Common myeloid progenitor, CD34-positive (primary cell): ENCODE results near the gene HTR3A.

Source experiments
- CTCF ChIA-PET: fragments of 350-600 bp; sonication (Branson Sonifier 250); formaldehyde crosslinking; loops from one replicate; lab custom pipeline; 2021; ENCODE audit warnings: antibody characterized with exemption; lab: Charles Lee
- POLR2A ChIA-PET: fragments of 350-600 bp; sonication (Branson Sonifier 250); formaldehyde crosslinking; loops from one replicate; lab custom pipeline; 2021; ENCODE audit warnings: antibody characterized with exemption; lab: Charles Lee
- DNase-seq, 3 donors: peaks; one replicate each; pipeline versions ENCODE4 v3.0.0 to v3.0.0-alpha.2; 2013
- H3K27ac ChIP-seq, 2 experiments: 1 replicate in 1 of 2; 2 replicates in 1 of 2; pipeline ENCODE4 v1.7.0; 2013; ENCODE audit warnings: inconsistent platforms in 2 of 2, low read length in 2 of 2, mild to moderate bottlenecking in 2 of 2, low read depth in 1 of 2, moderate library complexity in 1 of 2; ENCODE audit not compliant: severe bottlenecking in 2 of 2, insufficient read depth in 1 of 2, poor library complexity in 1 of 2
- H3K27me3 ChIP-seq, 5 experiments: replicated peaks in 2 of 5; 1 replicate in 3 of 5; 2 replicates in 2 of 5; pipeline versions ENCODE4 v1.6.1 to v1.7.0; 2013; ENCODE audit warnings: low read length in 4 of 5, mild to moderate bottlenecking in 2 of 5, moderate library complexity in 2 of 5, inconsistent platforms in 1 of 5; ENCODE audit not compliant: insufficient read depth in 5 of 5, control insufficient read depth in 4 of 5
- H3K36me3 ChIP-seq, 4 experiments: 1 replicate in 2 of 4; 2 replicates in 2 of 4; pipeline versions ENCODE4 v1.6.1 to v1.7.0; 2013; ENCODE audit warnings: low read length in 3 of 4, control low read depth in 1 of 4, mild to moderate bottlenecking in 1 of 4; ENCODE audit not compliant: control insufficient read depth in 4 of 4, insufficient read depth in 4 of 4
- H3K4me1 ChIP-seq, 4 experiments: 1 replicate in 3 of 4; 2 replicates in 1 of 4; pipeline versions ENCODE4 v1.6.1 to v1.7.1; 2013; ENCODE audit warnings: low read length in 3 of 4, mild to moderate bottlenecking in 3 of 4, control low read depth in 1 of 4, inconsistent platforms in 1 of 4, moderate library complexity in 1 of 4; ENCODE audit not compliant: control insufficient read depth in 4 of 4, insufficient read depth in 4 of 4; ENCODE audit errors: control extremely low read depth in 1 of 4
- H3K4me3 ChIP-seq, 7 experiments: 1 replicate in 4 of 7; 2 replicates in 3 of 7; pipeline versions ENCODE4 v1.5.1 to v1.7.0; 2013; ENCODE audit warnings: mild to moderate bottlenecking in 7 of 7, low read length in 6 of 7, moderate library complexity in 6 of 7, inconsistent platforms in 2 of 7, low read depth in 2 of 7, control low read depth in 1 of 7; ENCODE audit not compliant: insufficient read depth in 4 of 7, control insufficient read depth in 1 of 7; ENCODE audit errors: extremely low read depth in 1 of 7
- H3K9me3 ChIP-seq, 5 experiments: 1 replicate in 4 of 5; 2 replicates in 1 of 5; pipeline versions ENCODE4 v1.6.1 to v1.7.1; 2013; ENCODE audit warnings: low read length in 4 of 5, mild to moderate bottlenecking in 2 of 5, inconsistent platforms in 1 of 5, low read depth in 1 of 5, moderate library complexity in 1 of 5; ENCODE audit not compliant: control insufficient read depth in 4 of 5, insufficient read depth in 2 of 5; ENCODE audit errors: control extremely low read depth in 1 of 5
- WGBS: methylation state at CpG from one replicate; pipeline ENCODE4 v1.1.5; 2013; ENCODE audit not compliant: insufficient coverage; 5-methylcytosine and 5-hydroxymethylcytosine counted together

HTR3A gene

DNA sequence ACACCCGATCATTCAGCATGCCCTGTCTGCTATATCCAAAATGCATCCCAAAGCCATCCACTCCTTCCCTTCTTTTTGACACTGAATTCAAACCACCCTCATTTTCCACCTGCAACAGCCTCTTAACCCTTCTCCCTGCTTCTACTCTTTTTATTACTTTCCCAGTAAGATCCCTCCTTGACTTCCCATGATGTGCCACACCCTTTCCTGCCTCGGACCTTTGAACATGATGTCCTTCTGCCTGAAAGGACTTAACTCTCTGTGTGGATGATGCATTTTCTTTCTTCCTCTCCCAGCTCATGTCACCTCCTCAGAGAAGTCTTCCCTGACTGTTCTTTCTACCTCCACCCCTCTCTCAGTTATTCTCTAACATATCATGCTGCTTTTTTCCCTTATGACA lies 36.5 kb downstream of the HTR3A start:
- no peaks in the 10 kb centered on the region for H3K4me1 ChIP-seq

GRCh38 chr11:114015117-114015516 lies 40.2 kb downstream of the HTR3A start:
- CTCF ChIA-PET, result interaction anchor here (0.8 to 2.0 kb wide), 4 partner anchors 8 to 245 kb away, joined by 3 to 6 read pairs (median 4); no protein-coding TSS in a partner anchor

More for the DNA sequence above, 36.5 kb downstream of the HTR3A start:
- ChIA-PET CTCF (interaction anchor here (1.2 kb wide), 1 partner anchor 9 kb away, joined by 4 read pairs; no protein-coding TSS in a partner anchor), POLR2A (no interaction called here)
- Histone ChIP-seq H3K27ac (no peak overlapping the region), H3K27me3 (peaks cover 0 to 5% (median 2%) of the 10 kb centered on the region in 5 experiments), H3K36me3 (no peaks in the 10 kb centered on the region), H3K4me3 (no peak overlapping the region), H3K9me3 (no peaks in the 10 kb centered on the region)
- 59% methylated on average over 2 of the region's 2 CpGs for WGBS
- DNase-seq, result no peak

GRCh38 chr11:114016986-114017385 lies 42.1 kb downstream of the HTR3A start:
- H3K36me3 ChIP-seq, result no peaks in the 10 kb centered on the region
- DNase-seq, result no peak
- 100% methylated on average over 2 of the region's 2 CpGs for WGBS
- H3K4me3 ChIP-seq, result no peak overlapping the region
- ChIA-PET CTCF (interaction anchor here (0.5 to 2.0 kb wide), 3 partner anchors 11 to 244 kb away, joined by 3 to 6 read pairs (median 4); no protein-coding TSS in a partner anchor), POLR2A (no interaction called here)
- H3K4me1 ChIP-seq, result no peaks in the 10 kb centered on the region
- no peaks in the 10 kb centered on the region for H3K9me3 ChIP-seq
- H3K27me3 ChIP-seq, result peaks cover 0 to 5% (median 2%) of the 10 kb centered on the region in 5 experiments
- H3K27ac ChIP-seq, result no peak overlapping the region

More at GRCh38 chr11:114015117-114015516, 40.2 kb downstream of the HTR3A start:
- Histone ChIP-seq H3K27me3 (peaks cover 0 to 5% (median 2%) of the 10 kb centered on the region in 5 experiments), H3K36me3 (no peaks in the 10 kb centered on the region), H3K4me3 (no peak overlapping the region), H3K27ac (no peak overlapping the region), H3K4me1 (no peaks in the 10 kb centered on the region), H3K9me3 (no peaks in the 10 kb centered on the region)
- POLR2A ChIA-PET, result interaction anchor here (0.6 kb wide), 1 partner anchor 428 kb away, joined by 7 read pairs; no protein-coding TSS in a partner anchor
- WGBS, result 73% methylated on average over 6 of the region's 6 CpGs
- DNase-seq, result no peak

GRCh38 chr11:114017723-114018122 lies 42.8 kb downstream of the HTR3A start:
- Histone ChIP-seq H3K27me3 (peaks cover 0 to 3% (median 0%) of the 10 kb centered on the region in 5 experiments), H3K36me3 (no peaks in the 10 kb centered on the region), H3K4me3 (no peak overlapping the region), H3K27ac (no peak overlapping the region), H3K4me1 (no peaks in the 10 kb centered on the region), H3K9me3 (no peaks in the 10 kb centered on the region)
- ChIA-PET CTCF (interaction anchor here (1.5 kb wide), 1 partner anchor 24 kb away, joined by 4 read pairs; no protein-coding TSS in a partner anchor), POLR2A (no interaction called here)
- DNase-seq, result no peak
- WGBS, result 0% methylated on average over 1 of the region's 2 CpGs

- Histone ChIP-seq H3K4me1 (no peaks in the 10 kb centered on the region), H3K36me3 (no peaks in the 10 kb centered on the region), H3K27me3 (peaks cover 0 to 3% (median 0%) of the 10 kb centered on the region in 5 experiments), H3K27ac (no peak overlapping the region), H3K9me3 (no peaks in the 10 kb centered on the region), H3K4me3 (no peak overlapping the region)
- DNase-seq, result no peak
- 100% methylated on average over 2 of the region's 3 CpGs for WGBS
- CTCF ChIA-PET, result interaction anchor here (1.0 to 1.6 kb wide), 3 partner anchors 11 to 242 kb away, joined by 3 to 5 read pairs (median 3); no protein-coding TSS in a partner anchor
- POLR2A ChIA-PET, result no interaction called here
Observed at GRCh38 chr11:114019046-114019445, 44.1 kb downstream of the HTR3A start.

GRCh38 chr11:114019574-114019973 lies 44.7 kb downstream of the HTR3A start:
- Histone ChIP-seq H3K36me3 (no peaks in the 10 kb centered on the region), H3K9me3 (no peaks in the 10 kb centered on the region), H3K4me3 (no peak overlapping the region), H3K27me3 (peaks cover 0 to 2% (median 0%) of the 10 kb centered on the region in 5 experiments), H3K4me1 (no peaks in the 10 kb centered on the region), H3K27ac (no peak overlapping the region)
- CTCF ChIA-PET, result interaction anchor here (1.0 to 1.8 kb wide), 5 partner anchors 10 to 245 kb away, joined by 3 to 6 read pairs (median 3); no protein-coding TSS in a partner anchor
- no peak for DNase-seq
- POLR2A ChIA-PET, result no interaction called here
- whole genome bisulfite sequencing, result 92% methylated on average over 2 of the region's 5 CpGs

DNA sequence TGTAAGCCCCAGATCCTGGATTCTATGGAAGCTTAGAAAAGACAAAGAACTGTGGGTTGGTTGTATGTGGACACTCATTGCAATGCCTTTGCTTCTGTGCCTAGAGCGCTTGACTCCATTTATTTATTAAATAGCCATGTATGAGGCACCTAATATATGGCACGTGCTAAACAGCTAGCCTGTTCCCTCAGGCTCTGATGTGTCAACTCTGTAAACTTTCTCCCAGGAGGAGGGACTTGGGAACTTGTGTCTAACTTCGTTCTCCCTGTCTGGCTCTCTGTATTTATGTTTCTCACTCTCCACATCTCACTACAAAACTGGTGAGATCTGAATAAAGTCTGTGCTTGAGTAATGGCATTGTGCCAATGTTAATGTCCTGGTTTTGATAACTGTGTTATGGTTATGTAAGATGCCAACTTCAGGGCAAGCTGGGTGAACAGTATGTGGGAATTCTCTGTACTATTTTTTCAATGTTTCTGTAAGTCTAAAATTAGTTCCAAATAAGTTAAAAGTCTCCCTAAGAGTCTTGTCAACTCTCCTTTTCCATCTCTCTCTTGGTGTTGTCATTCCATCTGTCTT lies 50.5 kb downstream of the HTR3A start:
- no peak for DNase-seq
- Histone ChIP-seq H3K9me3 (no peaks in the 10 kb centered on the region), H3K36me3 (no peaks in the 10 kb centered on the region), H3K27me3 (peaks cover 0 to 6% (median 0%) of the 10 kb centered on the region in 5 experiments), H3K4me1 (no peaks in the 10 kb centered on the region), H3K4me3 (no peak overlapping the region), H3K27ac (no peak overlapping the region)
- WGBS, result 86% methylated on average over 1 of the region's 3 CpGs
- CTCF ChIA-PET, result interaction anchor here (0.8 to 10.0 kb wide), 11 partner anchors 10 to 237 kb away, joined by 3 to 168 read pairs (median 6); no protein-coding TSS in a partner anchor
- POLR2A ChIA-PET, result no interaction called here
